ENCODE data around the gene SIK3. TPM values are rescaled to one million over a fixed set of nuclear protein-coding genes. Genes with fewer than 3 reads are reported as not detected.

SIK3 gene
- total RNA-seq, 2 experiments from 2014 or later: 81.4 to 86.1 TPM

DNA sequence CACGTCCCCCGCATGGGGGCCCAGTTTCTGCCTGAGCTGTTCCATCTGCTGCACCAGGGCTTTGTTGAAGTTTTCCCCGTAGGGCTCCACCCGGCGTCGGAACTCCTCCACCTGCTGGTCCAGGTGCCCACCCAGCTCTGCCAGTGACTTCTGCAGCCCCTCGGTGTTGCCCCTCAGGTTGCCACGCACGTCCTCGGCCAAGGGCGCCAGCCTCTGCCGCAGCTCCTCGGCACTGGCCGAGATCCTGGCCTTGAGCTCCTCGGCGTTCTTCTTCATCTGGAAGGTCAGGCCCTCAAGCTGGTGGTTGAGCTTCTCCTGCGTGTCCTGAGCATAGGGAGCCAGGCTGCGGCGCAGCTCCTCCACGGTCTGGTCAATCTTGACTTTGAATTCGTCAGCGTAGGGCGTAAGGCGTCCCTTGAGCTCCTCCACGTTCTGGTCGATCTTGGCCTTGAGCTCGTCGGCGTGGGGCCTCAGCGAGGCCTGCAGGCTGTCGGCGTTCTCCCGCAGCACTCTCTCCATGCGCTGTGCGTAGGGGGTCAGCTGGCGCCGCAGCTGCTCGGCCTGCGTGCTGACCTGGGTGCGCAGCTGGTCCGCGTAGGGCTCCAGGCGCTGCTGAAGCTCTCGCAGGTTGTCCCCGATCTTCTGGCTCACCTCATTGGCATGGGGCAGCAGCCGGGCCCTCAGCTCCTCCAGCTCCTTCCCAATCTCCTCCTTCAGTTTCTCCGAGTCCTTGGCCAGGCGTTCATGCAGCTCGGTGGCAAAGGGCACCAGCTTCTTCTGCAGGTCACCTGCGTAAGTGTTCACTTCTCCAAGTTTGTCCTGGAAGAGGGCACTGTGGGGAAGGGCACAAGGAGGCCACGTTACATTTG is 276.9 kb downstream of the SIK3 start:
- Histone ChIP-seq H3K36me3 (ENCODE audit: insufficient read depth, low read length) (no peaks in the 10 kb centered on the region), H3K27ac (ENCODE audit: low read depth in 1 of 2, low read length in 2 of 2) (no peak overlapping the region), H3K4me3 (ENCODE audit: low read length) (no peak overlapping the region), H3K9me3 (ENCODE audit: control insufficient read depth in 1 of 2, insufficient read depth in 1 of 2, low read length in 2 of 2) (no peaks in the 10 kb centered on the region), H3K4me1 (ENCODE audit: insufficient read depth, low read length) (no peaks in the 10 kb centered on the region), H3K27me3 (ENCODE audit: control insufficient read depth in 1 of 2, insufficient read depth in 2 of 2, low read length in 2 of 2) (no peaks in the 10 kb centered on the region)
- no peaks in the 10 kb centered on the region for H3K27me3 Mint-ChIP-seq
- TF ChIP-seq, protein P1, sequence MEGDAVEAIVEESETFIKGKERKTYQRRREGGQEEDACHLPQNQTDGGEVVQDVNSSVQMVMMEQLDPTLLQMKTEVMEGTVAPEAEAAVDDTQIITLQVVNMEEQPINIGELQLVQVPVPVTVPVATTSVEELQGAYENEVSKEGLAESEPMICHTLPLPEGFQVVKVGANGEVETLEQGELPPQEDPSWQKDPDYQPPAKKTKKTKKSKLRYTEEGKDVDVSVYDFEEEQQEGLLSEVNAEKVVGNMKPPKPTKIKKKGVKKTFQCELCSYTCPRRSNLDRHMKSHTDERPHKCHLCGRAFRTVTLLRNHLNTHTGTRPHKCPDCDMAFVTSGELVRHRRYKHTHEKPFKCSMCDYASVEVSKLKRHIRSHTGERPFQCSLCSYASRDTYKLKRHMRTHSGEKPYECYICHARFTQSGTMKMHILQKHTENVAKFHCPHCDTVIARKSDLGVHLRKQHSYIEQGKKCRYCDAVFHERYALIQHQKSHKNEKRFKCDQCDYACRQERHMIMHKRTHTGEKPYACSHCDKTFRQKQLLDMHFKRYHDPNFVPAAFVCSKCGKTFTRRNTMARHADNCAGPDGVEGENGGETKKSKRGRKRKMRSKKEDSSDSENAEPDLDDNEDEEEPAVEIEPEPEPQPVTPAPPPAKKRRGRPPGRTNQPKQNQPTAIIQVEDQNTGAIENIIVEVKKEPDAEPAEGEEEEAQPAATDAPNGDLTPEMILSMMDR (IDR thresholded peaks at IDR 0.05): no peak
- ATAC-seq (ENCODE audit: poor library complexity): no peak
- intact Hi-C loops (cut with DNase I, micrococcal nuclease): no loop called here
- ChIA-PET POLR2A (no interaction called here), CTCF (interaction anchor here (2.0 kb wide), 1 partner anchor 15 kb away, joined by 5 read pairs; no protein-coding TSS in a partner anchor)
- no peak overlapping the region for H3K27ac Mint-ChIP-seq
- H3K36me3 Mint-ChIP-seq (ENCODE audit: low read depth): no peaks in the 10 kb centered on the region
- H3K4me1 Mint-ChIP-seq (ENCODE audit: low read depth): no peaks in the 10 kb centered on the region
- H3K4me3 Mint-ChIP-seq: no peak overlapping the region
- H3K9me3 Mint-ChIP-seq: no peaks in the 10 kb centered on the region
- DNase-seq: no peak

DNA sequence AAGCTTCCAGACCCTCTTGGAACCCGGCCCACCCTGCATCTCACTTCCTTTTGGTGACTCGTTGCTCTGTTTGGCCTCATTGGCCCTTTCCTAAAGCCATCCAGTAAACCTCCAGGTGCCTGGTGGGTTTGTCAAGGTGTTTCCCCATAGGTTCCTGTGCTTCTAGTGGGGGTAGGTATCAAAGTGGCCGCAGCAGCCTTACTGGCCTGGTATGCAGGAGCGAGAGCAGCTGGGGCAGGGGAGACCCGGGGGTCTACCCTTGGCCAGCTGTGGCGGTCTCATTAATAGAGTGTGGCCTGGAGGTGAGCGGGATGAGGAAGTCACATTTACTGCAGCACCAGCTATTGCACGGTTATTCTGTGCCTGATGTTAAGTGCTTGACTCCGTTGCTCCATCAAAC is 279.2 kb downstream of the SIK3 start:
- Histone ChIP-seq H3K9me3 (ENCODE audit: control insufficient read depth in 1 of 2, insufficient read depth in 1 of 2, low read length in 2 of 2) (no peaks in the 10 kb centered on the region), H3K4me1 (ENCODE audit: insufficient read depth, low read length) (no peaks in the 10 kb centered on the region), H3K36me3 (ENCODE audit: insufficient read depth, low read length) (no peaks in the 10 kb centered on the region), H3K27me3 (ENCODE audit: control insufficient read depth in 1 of 2, insufficient read depth in 2 of 2, low read length in 2 of 2) (no peaks in the 10 kb centered on the region), H3K27ac (ENCODE audit: low read depth in 1 of 2, low read length in 2 of 2) (no peak overlapping the region), H3K4me3 (ENCODE audit: low read length) (no peak overlapping the region)
- ChIA-PET CTCF (no interaction called here), POLR2A (no interaction called here)
- Mint-ChIP-seq H3K27ac (no peak overlapping the region), H3K4me1 (ENCODE audit: low read depth) (no peaks in the 10 kb centered on the region), H3K27me3 (no peaks in the 10 kb centered on the region), H3K36me3 (ENCODE audit: low read depth) (no peaks in the 10 kb centered on the region), H3K4me3 (no peak overlapping the region), H3K9me3 (no peaks in the 10 kb centered on the region)
- TF ChIP-seq, protein P1 (IDR thresholded peaks at IDR 0.05): no peak
- intact Hi-C loops (cut with DNase I, micrococcal nuclease): no loop called here
- DNase-seq: no peak
- ATAC-seq (ENCODE audit: poor library complexity): no peak

DNA sequence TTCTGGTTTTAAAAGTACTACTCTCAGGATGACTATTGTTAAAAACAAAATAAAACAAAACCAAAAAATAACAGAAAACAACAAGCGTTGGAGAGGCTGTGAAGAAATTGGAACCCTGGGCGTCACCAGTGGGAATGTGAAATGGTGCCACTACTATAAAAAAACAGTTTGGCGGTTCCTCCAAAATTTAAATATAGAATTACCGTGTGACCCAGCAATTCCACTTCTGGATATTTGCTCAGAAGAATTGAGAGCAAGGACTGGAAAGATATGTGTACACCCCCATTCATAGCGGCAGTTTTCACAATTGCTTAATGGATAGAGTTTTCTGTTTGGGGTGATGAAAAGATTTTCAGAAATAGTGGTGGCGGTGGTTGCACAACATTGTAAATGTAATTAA is 283.7 kb downstream of the SIK3 start:
- ChIA-PET POLR2A (no interaction called here), CTCF (no interaction called here)
- no peaks in the 10 kb centered on the region for H3K27me3 Mint-ChIP-seq
- TF ChIP-seq, protein P1 (IDR thresholded peaks at IDR 0.05): no peak
- no peaks in the 10 kb centered on the region for H3K9me3 Mint-ChIP-seq
- H3K27me3 ChIP-seq (ENCODE audit: control insufficient read depth in 1 of 2, insufficient read depth in 2 of 2, low read length in 2 of 2): no peaks in the 10 kb centered on the region
- H3K27ac ChIP-seq (ENCODE audit: low read depth in 1 of 2, low read length in 2 of 2): no peak overlapping the region
- H3K4me3 Mint-ChIP-seq: no peak overlapping the region
- H3K36me3 Mint-ChIP-seq (ENCODE audit: low read depth): no peaks in the 10 kb centered on the region
- H3K4me3 ChIP-seq (ENCODE audit: low read length): no peak overlapping the region
- no peaks in the 10 kb centered on the region for H3K4me1 ChIP-seq (ENCODE audit: insufficient read depth, low read length)
- no peak for ATAC-seq (ENCODE audit: poor library complexity)
- H3K36me3 ChIP-seq (ENCODE audit: insufficient read depth, low read length): no peaks in the 10 kb centered on the region
- DNase-seq: no peak
- no peak overlapping the region for H3K27ac Mint-ChIP-seq
- no peaks in the 10 kb centered on the region for H3K4me1 Mint-ChIP-seq (ENCODE audit: low read depth)
- no peaks in the 10 kb centered on the region for H3K9me3 ChIP-seq (ENCODE audit: control insufficient read depth in 1 of 2, insufficient read depth in 1 of 2, low read length in 2 of 2)
- intact Hi-C loops (cut with DNase I, micrococcal nuclease): no loop called here

Data from CD4-positive, alpha-beta T cell (primary cell).